Upper lobe of left lung (tissue), 4 donors: ENCODE data around the gene NAP1L4.
A peak's percentile ranks its signal among the peaks of the same experiment; 100 is the strongest.

ENCODE experiments used
- EP300 ChIP-seq, 4 donors: sonication (generic); formaldehyde crosslinking; IDR thresholded peaks; one replicate each; pipeline ENCODE4 v1.5.1; 2017; ENCODE audit warnings: antibody characterized with exemption in 4 of 4, control low read depth in 2 of 4
- POLR2AphosphoS5 ChIP-seq, 2 donors: sonication (generic); formaldehyde crosslinking; IDR thresholded peaks; one replicate each; pipeline ENCODE4 v1.5.1; 2017; ENCODE audit warnings: antibody characterized with exemption in 2 of 2
- TF ChIP-seq, protein P1 (sequence below), 6 experiments: fragments of 450-650 bp in 4 of 6; fragments of 200-600 bp in 2 of 6; sonication (generic) in 2 of 6; IDR thresholded peaks; one replicate each; pipeline ENCODE4 v1.5.1; 2016 to 2019; ENCODE audit warnings: antibody characterized with exemption in 6 of 6

DNA sequence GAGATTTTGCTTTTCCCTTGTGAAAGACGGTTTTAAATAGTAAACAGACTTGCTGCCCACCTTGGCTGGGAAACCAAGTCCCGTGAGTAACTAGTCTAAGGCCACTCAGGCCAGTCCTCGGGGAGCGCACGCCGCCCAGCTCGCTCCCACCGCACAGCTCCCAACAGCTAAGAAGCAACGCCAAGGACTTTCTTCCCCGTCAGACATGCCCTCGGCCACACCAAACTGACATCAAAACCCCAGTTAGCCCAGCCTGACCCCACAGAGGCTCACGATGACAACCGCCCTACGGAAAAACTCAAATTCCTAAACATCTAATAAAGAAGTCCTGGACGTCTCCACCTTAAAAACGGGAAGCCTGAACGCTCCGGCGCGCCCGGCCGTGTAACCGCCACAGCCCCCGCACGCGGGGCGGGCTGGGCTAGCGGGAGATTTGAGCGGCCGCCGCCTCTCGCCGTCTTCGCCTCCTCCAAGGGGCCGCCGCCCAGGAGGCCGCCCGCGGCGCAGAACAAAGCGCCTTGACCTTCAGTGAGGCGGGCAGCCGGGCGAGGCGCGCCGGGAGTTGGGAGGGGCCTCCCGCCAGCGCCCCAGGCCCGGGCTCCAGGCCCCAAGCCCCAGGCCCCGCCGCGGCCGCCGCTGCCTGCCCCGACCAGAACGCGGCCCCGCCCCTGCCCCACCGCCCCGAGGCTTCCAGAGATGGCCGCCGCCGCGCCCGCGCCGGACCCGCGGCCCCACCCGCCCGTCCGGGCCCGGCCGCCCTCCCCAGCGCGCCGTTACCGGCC is 486 bp downstream of the NAP1L4 start:
- TF ChIP-seq POLR2AphosphoS5 (IDR thresholded peaks at IDR 0.05) (peak in 1 of 2 donors; percentile 4), EP300 (IDR thresholded peaks at IDR 0.05) (no peak)
- TF ChIP-seq, protein P1, sequence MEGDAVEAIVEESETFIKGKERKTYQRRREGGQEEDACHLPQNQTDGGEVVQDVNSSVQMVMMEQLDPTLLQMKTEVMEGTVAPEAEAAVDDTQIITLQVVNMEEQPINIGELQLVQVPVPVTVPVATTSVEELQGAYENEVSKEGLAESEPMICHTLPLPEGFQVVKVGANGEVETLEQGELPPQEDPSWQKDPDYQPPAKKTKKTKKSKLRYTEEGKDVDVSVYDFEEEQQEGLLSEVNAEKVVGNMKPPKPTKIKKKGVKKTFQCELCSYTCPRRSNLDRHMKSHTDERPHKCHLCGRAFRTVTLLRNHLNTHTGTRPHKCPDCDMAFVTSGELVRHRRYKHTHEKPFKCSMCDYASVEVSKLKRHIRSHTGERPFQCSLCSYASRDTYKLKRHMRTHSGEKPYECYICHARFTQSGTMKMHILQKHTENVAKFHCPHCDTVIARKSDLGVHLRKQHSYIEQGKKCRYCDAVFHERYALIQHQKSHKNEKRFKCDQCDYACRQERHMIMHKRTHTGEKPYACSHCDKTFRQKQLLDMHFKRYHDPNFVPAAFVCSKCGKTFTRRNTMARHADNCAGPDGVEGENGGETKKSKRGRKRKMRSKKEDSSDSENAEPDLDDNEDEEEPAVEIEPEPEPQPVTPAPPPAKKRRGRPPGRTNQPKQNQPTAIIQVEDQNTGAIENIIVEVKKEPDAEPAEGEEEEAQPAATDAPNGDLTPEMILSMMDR (IDR thresholded peaks at IDR 0.05), result no peak
